DMS153 treated with DMSO at 0.1 percent for 48 hours (cell line): ENCODE data around the gene RAD51B.

Experiments
- DNase-seq: peaks from one replicate; lab custom pipeline; 2025; ENCODE audit not compliant: unreplicated experiment; lab: John Stamatoyannopoulos, UW

RAD51B gene

GRCh38 chr14:68315081-68315480, 495.5 kb downstream of the RAD51B start:
- DNase-seq: no peak

- DNase-seq: no peak
Observed at GRCh38 chr14:68316078-68316868, 496.7 kb downstream of the RAD51B start.

- DNase-seq: no peak
Observed at GRCh38 chr14:68317239-68317638, 497.7 kb downstream of the RAD51B start.

GRCh38 chr14:68318828-68319227, 499.2 kb downstream of the RAD51B start:
- no peak for DNase-seq

- DNase-seq: no peak
Observed at GRCh38 chr14:68320495-68320894, 500.9 kb downstream of the RAD51B start.

- DNase-seq: no peak
Observed at GRCh38 chr14:68322940-68323620, 503.5 kb downstream of the RAD51B start.

- DNase-seq: no peak
Observed at GRCh38 chr14:68325267-68325807, 505.8 kb downstream of the RAD51B start.

- no peak for DNase-seq
Observed at GRCh38 chr14:68327231-68327630, 507.7 kb downstream of the RAD51B start.

- no peak for DNase-seq
Observed at GRCh38 chr14:68328509-68328908, 508.9 kb downstream of the RAD51B start.

- no peak for DNase-seq
Observed at GRCh38 chr14:68331426-68331825, 511.8 kb downstream of the RAD51B start.

GRCh38 chr14:68331991-68332390, 512.4 kb downstream of the RAD51B start:
- DNase-seq: no peak

- DNase-seq: no peak
Observed at GRCh38 chr14:68333262-68333661, 513.7 kb downstream of the RAD51B start.

GRCh38 chr14:68335312-68335711, 515.7 kb downstream of the RAD51B start:
- DNase-seq: no peak

GRCh38 chr14:68336165-68336564, 516.6 kb downstream of the RAD51B start:
- DNase-seq: no peak

- no peak for DNase-seq
Observed at GRCh38 chr14:68337279-68337678, 517.7 kb downstream of the RAD51B start.

- DNase-seq: no peak
Observed at GRCh38 chr14:68340262-68340661, 520.7 kb downstream of the RAD51B start.

- no peak for DNase-seq
Observed at GRCh38 chr14:68341411-68342212, 522.0 kb downstream of the RAD51B start.

- DNase-seq: no peak
Observed at GRCh38 chr14:68342216-68342763, 522.7 kb downstream of the RAD51B start.

- no peak for DNase-seq
Observed at GRCh38 chr14:68343534-68344118, 524.0 kb downstream of the RAD51B start.

GRCh38 chr14:68345738-68346137, 526.2 kb downstream of the RAD51B start:
- no peak for DNase-seq
